Measurements from ENCODE around the gene LY9. TPM values are rescaled to one million over a fixed set of nuclear protein-coding genes. Genes with fewer than 3 reads are reported as not detected.

Gene LY9
- total RNA-seq, 2 donors from 2014 or later, result not detected

- no peaks in the 10 kb centered on the region for H3K36me3 Mint-ChIP-seq (ENCODE audit: low read depth)
These were observed 6.8 kb upstream of the LY9 start for GRCh38 chr1:160789051-160789701.

DNA sequence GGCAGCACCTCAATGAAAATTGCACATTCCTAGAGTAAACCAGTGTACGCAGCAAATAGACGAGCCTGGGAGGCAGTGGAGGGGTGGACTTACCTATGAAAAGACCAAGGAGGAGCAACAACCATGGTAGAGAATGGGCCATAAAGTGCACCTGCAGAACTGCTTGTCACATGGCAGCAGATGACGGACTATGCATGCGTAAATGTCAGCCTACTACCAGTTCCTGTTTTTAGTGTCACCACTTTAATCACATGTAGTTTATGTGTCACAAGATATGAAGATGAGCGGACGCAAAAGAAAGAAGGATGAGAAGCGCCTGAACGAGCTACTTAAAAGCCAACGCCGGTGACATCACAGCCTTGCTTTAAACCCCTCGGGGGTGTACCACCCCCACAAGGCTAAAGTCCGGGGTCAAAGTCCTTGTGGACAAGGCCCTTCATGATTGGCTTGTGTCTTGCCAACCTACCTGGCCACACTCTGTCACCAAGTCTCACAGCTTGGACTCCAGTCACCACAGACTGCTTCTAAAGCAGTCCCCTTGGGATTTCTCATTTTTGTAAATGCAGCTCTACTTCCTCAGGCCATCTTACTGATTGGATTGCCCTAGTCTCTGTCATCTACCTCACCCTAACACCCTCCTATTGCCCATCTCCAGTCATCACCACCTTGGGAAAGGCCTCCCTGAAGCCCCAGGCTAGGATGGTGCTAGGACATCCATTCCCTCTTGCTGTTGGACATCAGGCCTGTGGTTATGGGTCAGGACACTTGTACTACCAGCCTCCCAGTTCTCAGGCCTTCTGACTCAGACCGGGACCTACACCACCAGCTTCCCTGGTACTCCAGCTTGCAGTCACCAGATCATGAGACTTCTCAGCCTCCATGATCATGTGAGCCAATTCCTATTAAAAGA is 6.0 kb upstream of the LY9 start:
- no peak overlapping the region for H3K4me3 ChIP-seq (ENCODE audit: low read length)
- no peak overlapping the region for H3K4me3 Mint-ChIP-seq

More at GRCh38 chr1:160789051-160789701, 6.8 kb upstream of the LY9 start:
- no peak for TF ChIP-seq CTCF (conservative IDR thresholded peaks at IDR 0.05)
- Mint-ChIP-seq H3K27ac (no peak overlapping the region), H3K27me3 (ENCODE audit: insufficient read depth) (no peaks in the 10 kb centered on the region), H3K4me3 (no peak overlapping the region), H3K4me1 (no peaks in the 10 kb centered on the region), H3K9me3 (peaks cover 4% of the 10 kb centered on the region)
- no peak for DNase-seq
- Histone ChIP-seq H3K9ac (ENCODE audit: extremely low read depth, low read length, poor library complexity, severe bottlenecking) (no peak overlapping the region), H3K4me1 (ENCODE audit: control insufficient read depth, insufficient read depth, low read length) (no peaks in the 10 kb centered on the region), H3K4me3 (ENCODE audit: low read length) (no peak overlapping the region), H3K36me3 (ENCODE audit: control insufficient read depth, insufficient read depth, low read length) (no peaks in the 10 kb centered on the region), H3K9me3 (ENCODE audit: control insufficient read depth, low read length) (no peaks in the 10 kb centered on the region), H3K27me3 (ENCODE audit: control insufficient read depth, insufficient read depth, low read length, poor library complexity, severe bottlenecking) (no peaks in the 10 kb centered on the region), H3K27ac (ENCODE audit: low read depth, low read length) (no peak overlapping the region)
- WGBS, 2 experiments (ENCODE audit: insufficient coverage in 1 of 2, insufficient read length in 1 of 2), result 80 to 89% methylated on average over 7 to 11 of the region's 11 CpGs

GRCh38 chr1:160794376-160794775 is 1.6 kb upstream of the LY9 start:
- H3K4me1 ChIP-seq (ENCODE audit: control insufficient read depth, insufficient read depth, low read length), result no peaks in the 10 kb centered on the region
- no peaks in the 10 kb centered on the region for H3K36me3 ChIP-seq (ENCODE audit: control insufficient read depth, insufficient read depth, low read length)
- H3K9ac ChIP-seq (ENCODE audit: extremely low read depth, low read length, poor library complexity, severe bottlenecking), result no peak overlapping the region
- H3K9me3 ChIP-seq (ENCODE audit: control insufficient read depth, low read length), result peaks cover 8% of the 10 kb centered on the region
- no peak for DNase-seq
- H3K27ac ChIP-seq (ENCODE audit: low read depth, low read length), result no peak overlapping the region
- Mint-ChIP-seq H3K4me1 (no peaks in the 10 kb centered on the region), H3K9me3 (no peaks in the 10 kb centered on the region), H3K27ac (no peak overlapping the region), H3K4me3 (no peak overlapping the region), H3K27me3 (ENCODE audit: insufficient read depth) (no peaks in the 10 kb centered on the region), H3K36me3 (ENCODE audit: low read depth) (no peaks in the 10 kb centered on the region)
- H3K27me3 ChIP-seq (ENCODE audit: control insufficient read depth, insufficient read depth, low read length, poor library complexity, severe bottlenecking), result no peaks in the 10 kb centered on the region
- TF ChIP-seq CTCF (conservative IDR thresholded peaks at IDR 0.05), result no peak
- 57 to 58% methylated on average over 3 of the region's 3 CpGs for WGBS, 2 experiments (ENCODE audit: insufficient coverage in 1 of 2, insufficient read length in 1 of 2)
- no peak overlapping the region for H3K4me3 ChIP-seq (ENCODE audit: low read length)

More for the DNA sequence above, 6.0 kb upstream of the LY9 start:
- no peak overlapping the region for H3K9ac ChIP-seq (ENCODE audit: extremely low read depth, low read length, poor library complexity, severe bottlenecking)
- no peaks in the 10 kb centered on the region for H3K4me1 ChIP-seq (ENCODE audit: control insufficient read depth, insufficient read depth, low read length)
- no peaks in the 10 kb centered on the region for H3K36me3 ChIP-seq (ENCODE audit: control insufficient read depth, insufficient read depth, low read length)
- no peaks in the 10 kb centered on the region for H3K27me3 ChIP-seq (ENCODE audit: control insufficient read depth, insufficient read depth, low read length, poor library complexity, severe bottlenecking)
- Mint-ChIP-seq H3K27ac (no peak overlapping the region), H3K36me3 (ENCODE audit: low read depth) (no peaks in the 10 kb centered on the region), H3K27me3 (ENCODE audit: insufficient read depth) (no peaks in the 10 kb centered on the region), H3K4me1 (no peaks in the 10 kb centered on the region), H3K9me3 (peaks cover 2% of the 10 kb centered on the region)
- no peak for DNase-seq
- 94 to 96% methylated on average over 11 to 13 of the region's 13 CpGs for WGBS, 2 experiments (ENCODE audit: insufficient coverage in 1 of 2, insufficient read length in 1 of 2)
- TF ChIP-seq CTCF (conservative IDR thresholded peaks at IDR 0.05), result no peak
- H3K27ac ChIP-seq (ENCODE audit: low read depth, low read length), result no peak overlapping the region
- peaks cover 2% of the 10 kb centered on the region for H3K9me3 ChIP-seq (ENCODE audit: control insufficient read depth, low read length)

Measured in endodermal cell (in vitro differentiated cells).